GM12874 (cell line): ENCODE results near the gene CELF2.

ENCODE experiments used
- TF ChIP-seq, protein P1 (sequence below): IDR thresholded peaks from 2 replicates; pipeline ENCODE4 v1.5.1; 2011; ENCODE audit warnings: low read depth, mild to moderate bottlenecking, control low read depth, low read length, moderate library complexity; ENCODE audit not compliant: insufficient read depth

Gene CELF2

DNA sequence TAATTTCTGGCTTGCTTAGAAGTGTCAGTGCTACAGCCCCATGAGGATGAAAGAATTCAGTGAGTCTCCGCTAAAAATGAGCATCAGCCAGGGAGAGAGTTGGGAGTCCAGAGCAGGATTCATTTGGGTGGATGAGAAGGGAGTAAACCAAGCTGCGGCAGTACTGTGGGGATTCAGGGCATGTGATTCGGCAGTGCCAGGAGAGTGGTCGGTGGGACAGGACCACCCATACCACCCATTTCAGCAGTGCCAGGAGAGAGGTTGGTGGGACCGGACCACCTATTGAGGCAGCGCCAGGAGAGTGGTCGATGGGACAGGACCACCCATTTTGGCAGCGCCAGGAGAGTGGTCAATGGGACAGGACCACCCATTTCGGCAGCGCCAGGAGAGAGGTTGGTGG, 144.2 kb downstream of the CELF2 start:
- TF ChIP-seq, protein P1, sequence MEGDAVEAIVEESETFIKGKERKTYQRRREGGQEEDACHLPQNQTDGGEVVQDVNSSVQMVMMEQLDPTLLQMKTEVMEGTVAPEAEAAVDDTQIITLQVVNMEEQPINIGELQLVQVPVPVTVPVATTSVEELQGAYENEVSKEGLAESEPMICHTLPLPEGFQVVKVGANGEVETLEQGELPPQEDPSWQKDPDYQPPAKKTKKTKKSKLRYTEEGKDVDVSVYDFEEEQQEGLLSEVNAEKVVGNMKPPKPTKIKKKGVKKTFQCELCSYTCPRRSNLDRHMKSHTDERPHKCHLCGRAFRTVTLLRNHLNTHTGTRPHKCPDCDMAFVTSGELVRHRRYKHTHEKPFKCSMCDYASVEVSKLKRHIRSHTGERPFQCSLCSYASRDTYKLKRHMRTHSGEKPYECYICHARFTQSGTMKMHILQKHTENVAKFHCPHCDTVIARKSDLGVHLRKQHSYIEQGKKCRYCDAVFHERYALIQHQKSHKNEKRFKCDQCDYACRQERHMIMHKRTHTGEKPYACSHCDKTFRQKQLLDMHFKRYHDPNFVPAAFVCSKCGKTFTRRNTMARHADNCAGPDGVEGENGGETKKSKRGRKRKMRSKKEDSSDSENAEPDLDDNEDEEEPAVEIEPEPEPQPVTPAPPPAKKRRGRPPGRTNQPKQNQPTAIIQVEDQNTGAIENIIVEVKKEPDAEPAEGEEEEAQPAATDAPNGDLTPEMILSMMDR: no peak

GRCh38 chr10:11162828-11163599, 145.3 kb downstream of the CELF2 start:
- TF ChIP-seq, protein P1: no peak

DNA sequence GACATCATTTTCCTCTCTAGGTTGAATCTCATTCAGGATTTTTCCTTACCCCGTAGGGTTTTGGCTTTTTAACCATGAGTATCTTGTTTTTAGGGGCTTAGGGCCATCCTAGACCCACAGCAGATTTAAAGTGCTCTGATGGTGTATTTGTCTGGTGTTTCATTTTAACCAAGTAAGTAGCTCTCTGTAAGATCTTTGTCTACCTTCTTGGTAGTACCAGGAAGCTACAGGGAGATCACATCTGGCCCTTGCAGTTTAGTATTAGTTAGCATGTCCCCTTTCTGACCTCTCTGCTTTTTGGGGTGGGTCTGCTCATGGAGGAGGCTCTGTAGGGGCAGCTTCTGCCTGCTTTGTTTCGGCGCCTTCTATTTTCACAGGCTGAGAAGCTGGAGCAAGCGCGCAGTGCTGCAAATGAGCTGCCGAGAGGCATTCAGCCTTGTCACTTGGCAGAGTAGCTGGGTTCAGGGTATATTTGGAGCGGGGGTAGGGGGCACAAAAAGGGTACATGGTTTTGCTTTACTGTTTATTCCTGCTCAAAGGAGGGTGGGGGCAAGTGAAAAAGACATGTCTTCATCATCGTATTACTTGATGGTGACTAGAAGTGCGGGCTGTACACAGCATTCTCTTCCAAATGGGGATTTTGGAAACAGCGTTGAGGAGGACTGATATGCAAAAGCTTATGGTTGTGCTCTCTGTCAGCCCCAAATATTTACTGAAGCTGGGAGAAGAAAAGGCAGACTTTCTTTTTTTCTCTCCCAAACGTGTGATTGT, 146.3 kb downstream of the CELF2 start:
- TF ChIP-seq, protein P1: no peak

DNA sequence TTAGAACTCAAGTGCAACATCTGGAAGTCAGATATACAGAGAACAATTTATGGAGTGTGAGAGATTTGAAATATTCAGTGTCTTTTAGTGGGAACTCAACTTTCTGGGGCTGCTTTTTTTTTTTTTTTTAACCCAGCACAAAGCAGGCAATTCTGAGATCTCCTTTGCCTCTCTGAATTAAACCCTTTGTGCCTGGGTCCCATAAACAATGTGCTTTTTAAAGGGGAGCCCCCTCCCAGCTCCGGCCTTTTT, 146.8 kb downstream of the CELF2 start:
- TF ChIP-seq, protein P1: no peak

GRCh38 chr10:11164803-11165590, 147.3 kb downstream of the CELF2 start:
- TF ChIP-seq, protein P1: no peak

GRCh38 chr10:11165591-11166543, 148.2 kb downstream of the CELF2 start:
- TF ChIP-seq, protein P1: peak; percentile 76
